ENCODE results near the gene MSI1. TPM values are rescaled to one million over a fixed set of nuclear protein-coding genes. Genes with fewer than 3 reads are reported as not detected.

MSI1 gene
- polyA plus RNA-seq (2011; rRNA removed) (0.44 and 0.72 TPM in 2 replicates), polyA plus RNA-seq (2017; fragmentation: RNase III; extraction: RNeasy Plus Mini Kit Qiagen cat#74134 plus additional on column Dnase treatment) (1.0 to 1.9 TPM (median 1.4 TPM) in 3 replicates), polyA minus RNA-seq (2011; rRNA and poly(A)+ RNA removed) (0.91 and 1.8 TPM in 2 replicates)
- 1.0 TPM in 2 replicates for polyA plus RNA-seq (2012; cell fraction: cytosol; rRNA removed)
- polyA plus RNA-seq (2012; cell fraction: nucleus; rRNA removed), result 1.4 and 2.4 TPM in 2 replicates

GRCh38 chr12:120368789-120369602 is at the start of gene MSI1:
Gene MSI1 (minus strand): TSS chr12:120369164. CDS start chr12:120369091, 73 bp downstream.
- WGBS (ENCODE audit: missing lambda C conversion rate), result 3% methylated on average over 21 of the region's 119 CpGs
- ATAC-seq, result peak; percentile 9 to 20; a peak in 2 of 6 replicates
- Histone ChIP-seq H3K9me3 (no peaks in the 10 kb centered on the region), H3K27ac (peak within 1 kb of the TSS; percentile 70 to 92), H3K4me2 (peak within 1 kb of the TSS; percentile 100), H3K4me1 (peaks cover 14% of the 10 kb centered on the region; the same call in 2 of the 3 replicates), H3K4me3 (peak within 1 kb of the TSS; percentile 53)
- DNase-seq (ENCODE audit: low read depth in 1 of 2, low spot score in 1 of 2), result no peak
- ChIA-PET POLR2A (no interaction called here), CTCF (interaction anchor here (3.1 kb wide), 1 partner anchor 62 kb away, joined by 14 read pairs; no protein-coding TSS in a partner anchor)
- TF ChIP-seq PHF8 (IDR thresholded peaks at IDR 0.05; ENCODE audit: borderline replicate concordance, low read depth) (0 out of 2 replicates have a peak, but pooled peaks have one; percentile 23), HOXB5 (CRISPR knock-in tag; IDR thresholded peaks at IDR 0.05) (no peak)
- no peak for FAIRE-seq

GRCh38 chr12:120417917-120418580 is 49.1 kb upstream of the MSI1 start:
- no peak for DNase-seq (ENCODE audit: low read depth in 1 of 2, low spot score in 1 of 2)
- H3K27ac ChIP-seq, result no peak overlapping the region
- ChIA-PET POLR2A (interaction anchor here (0.5 to 0.6 kb wide), 2 partner anchors 39 kb away, joined by 3 to 6 read pairs; no protein-coding TSS in a partner anchor), CTCF (interaction anchor here (0.8 to 5.5 kb wide), 3 partner anchors 11 to 63 kb away, joined by 3 to 42 read pairs (median 3); no protein-coding TSS in a partner anchor)
- 77% methylated on average over 4 of the region's 4 CpGs for WGBS (ENCODE audit: missing lambda C conversion rate)
- no peak for ATAC-seq
- H3K9me3 ChIP-seq, result no peaks in the 10 kb centered on the region
- H3K4me1 ChIP-seq, result no peaks in the 10 kb centered on the region
- no peak overlapping the region for H3K4me3 ChIP-seq
- FAIRE-seq, result no peak
- TF ChIP-seq ZFP36 (IDR thresholded peaks at IDR 0.05; ENCODE audit: borderline replicate concordance, partially characterized antibody) (peak; percentile 40), CHD2 (IDR thresholded peaks at IDR 0.05; ENCODE audit: low read length, partially characterized antibody) (no peak)
- H3K4me2 ChIP-seq, result no peak overlapping the region

- ChIA-PET CTCF (interaction anchor here (1.3 to 5.5 kb wide), 2 partner anchors 12 to 13 kb away, joined by 3 to 42 read pairs; no protein-coding TSS in a partner anchor), POLR2A (no interaction called here)
- no peaks in the 10 kb centered on the region for H3K9me3 ChIP-seq
- no peak overlapping the region for H3K4me2 ChIP-seq
- no peaks in the 10 kb centered on the region for H3K4me1 ChIP-seq
- FAIRE-seq (no peak), DNase-seq (ENCODE audit: low read depth in 1 of 2, low spot score in 1 of 2) (no peak), ATAC-seq (no peak)
- 70% methylated on average over 7 of the region's 7 CpGs for WGBS (ENCODE audit: missing lambda C conversion rate)
- no peak overlapping the region for H3K27ac ChIP-seq
- TF ChIP-seq CBX8 (IDR thresholded peaks at IDR 0.05) (no peak), ATOH8 (CRISPR knock-in tag; IDR thresholded peaks at IDR 0.05; ENCODE audit: low read depth) (no peak), ZNF302 (CRISPR knock-in tag; IDR thresholded peaks at IDR 0.05) (no peak), FOSL2 (IDR thresholded peaks at IDR 0.05) (no peak), FOSL2 (CRISPR knock-in tag; IDR thresholded peaks at IDR 0.05) (no peak), JUNB (IDR thresholded peaks at IDR 0.05) (no peak), POLR2AphosphoS2 (conservative IDR thresholded peaks at IDR 0.05; ENCODE audit: low read length) (no peak), HMGXB4 (CRISPR knock-in tag; IDR thresholded peaks at IDR 0.05; ENCODE audit: borderline replicate concordance) (no peak), HDAC2 (IDR thresholded peaks at IDR 0.05) (no peak), JUN (IDR thresholded peaks at IDR 0.05) (no peak), MAFK (IDR thresholded peaks at IDR 0.05; ENCODE audit: partially characterized antibody) (no peak)
- no peak overlapping the region for H3K4me3 ChIP-seq
These were observed 47.7 kb upstream of the MSI1 start for GRCh38 chr12:120416490-120417216.

All from A549 (cell line).